Measurements from ENCODE around the gene LEPROT. TPM values are rescaled to one million over a fixed set of nuclear protein-coding genes. Genes with fewer than 3 reads are reported as not detected.

The LEPROT gene
- total RNA-seq, 1 experiment from 2014 or later = 63.1 TPM

- Mint-ChIP-seq H3K4me3 (ENCODE audit: unreplicated experiment) (no peak overlapping the region), H3K9me3 (ENCODE audit: unreplicated experiment) (no peaks in the 10 kb centered on the region), H3K27me3 (ENCODE audit: insufficient read depth, unreplicated experiment) (no peaks in the 10 kb centered on the region), H3K4me1 (ENCODE audit: insufficient read depth, unreplicated experiment) (peaks cover 26% of the 10 kb centered on the region), H3K27ac (ENCODE audit: low read depth, unreplicated experiment) (no peak overlapping the region), H3K36me3 (ENCODE audit: insufficient read depth, unreplicated experiment) (peaks cover 58% of the 10 kb centered on the region)
- intact Hi-C loops (cut with micrococcal nuclease) = loop anchor here (10.0 kb wide), 1 partner anchor 187 kb away; no protein-coding TSS in a partner anchor
- POLR2A ChIA-PET = interaction anchor here (0.6 to 11.4 kb wide), 3 partner anchors 17 to 177 kb away, joined by 3 to 144 read pairs (median 3); partner anchors contain the start of genes LEPR and LEPROT
- TF ChIP-seq CTCF (IDR thresholded peaks at IDR 0.05; ENCODE audit: unreplicated experiment) = no peak
- CTCF ChIA-PET = interaction anchor here (1.2 to 5.4 kb wide), 3 partner anchors 12 to 250 kb away, joined by 3 to 46 read pairs (median 19); no protein-coding TSS in a partner anchor
- BruUV-seq (replicated peaks) = no TSS peak
- no peak for DNase-seq (ENCODE audit: unreplicated experiment)
Measured at GRCh38 chr1:65437616-65438015, 17.1 kb downstream of the LEPROT start.

- Mint-ChIP-seq H3K27ac (ENCODE audit: low read depth, unreplicated experiment) (no peak overlapping the region), H3K4me3 (ENCODE audit: unreplicated experiment) (no peak overlapping the region), H3K9me3 (ENCODE audit: unreplicated experiment) (no peaks in the 10 kb centered on the region), H3K27me3 (ENCODE audit: insufficient read depth, unreplicated experiment) (no peaks in the 10 kb centered on the region), H3K36me3 (ENCODE audit: insufficient read depth, unreplicated experiment) (peaks cover 43% of the 10 kb centered on the region), H3K4me1 (ENCODE audit: insufficient read depth, unreplicated experiment) (peaks cover 15% of the 10 kb centered on the region)
- ChIA-PET CTCF (interaction anchor here (0.6 to 2.2 kb wide), 5 partner anchors 10 to 914 kb away, joined by 3 to 8 read pairs (median 4); no protein-coding TSS in a partner anchor), POLR2A (interaction anchor here (0.7 to 1.2 kb wide), 2 partner anchors 20 to 378 kb away, joined by 4 to 5 read pairs; partner anchors contain the start of genes LEPR and LEPROT)
- intact Hi-C loops (cut with micrococcal nuclease) = no loop called here
- DNase-seq (ENCODE audit: unreplicated experiment) = no peak
- no TSS peak for BruUV-seq (replicated peaks)
- TF ChIP-seq CTCF (IDR thresholded peaks at IDR 0.05; ENCODE audit: unreplicated experiment) = no peak
Measured at GRCh38 chr1:65440322-65440900, 19.9 kb downstream of the LEPROT start.

- no peak overlapping the region for H3K4me3 Mint-ChIP-seq (ENCODE audit: unreplicated experiment)
- peaks cover 10% of the 10 kb centered on the region for H3K4me1 Mint-ChIP-seq (ENCODE audit: insufficient read depth, unreplicated experiment)
- H3K27me3 Mint-ChIP-seq (ENCODE audit: insufficient read depth, unreplicated experiment) = no peaks in the 10 kb centered on the region
- DNase-seq (ENCODE audit: unreplicated experiment) = no peak
- BruUV-seq (replicated peaks) = no TSS peak
- ChIA-PET POLR2A (interaction anchor here (0.7 to 1.2 kb wide), 3 partner anchors 17 to 378 kb away, joined by 3 to 5 read pairs (median 4); partner anchors contain the start of genes LEPR and LEPROT), CTCF (interaction anchor here (0.8 to 2.2 kb wide), 3 partner anchors 10 to 226 kb away, joined by 3 to 8 read pairs (median 4); no protein-coding TSS in a partner anchor)
- peaks cover 38% of the 10 kb centered on the region for H3K36me3 Mint-ChIP-seq (ENCODE audit: insufficient read depth, unreplicated experiment)
- TF ChIP-seq CTCF (IDR thresholded peaks at IDR 0.05; ENCODE audit: unreplicated experiment) = no peak
- intact Hi-C loops (cut with micrococcal nuclease) = no loop called here
- H3K9me3 Mint-ChIP-seq (ENCODE audit: unreplicated experiment) = no peaks in the 10 kb centered on the region
- H3K27ac Mint-ChIP-seq (ENCODE audit: low read depth, unreplicated experiment) = no peak overlapping the region
Measured at GRCh38 chr1:65440915-65441314, 20.4 kb downstream of the LEPROT start.

- no peak for TF ChIP-seq CTCF (IDR thresholded peaks at IDR 0.05; ENCODE audit: unreplicated experiment)
- CTCF ChIA-PET = interaction anchor here (2.2 kb wide), 1 partner anchor 11 kb away, joined by 8 read pairs; no protein-coding TSS in a partner anchor
- H3K4me1 Mint-ChIP-seq (ENCODE audit: insufficient read depth, unreplicated experiment) = peaks cover 6% of the 10 kb centered on the region
Measured at GRCh38 chr1:65441464-65441863, 21.0 kb downstream of the LEPROT start.

More at GRCh38 chr1:65441464-65441863, 21.0 kb downstream of the LEPROT start:
- intact Hi-C loops (cut with micrococcal nuclease) = no loop called here
- no peak for DNase-seq (ENCODE audit: unreplicated experiment)
- BruUV-seq (replicated peaks) = no TSS peak
- H3K27ac Mint-ChIP-seq (ENCODE audit: low read depth, unreplicated experiment) = no peak overlapping the region
- POLR2A ChIA-PET = interaction anchor here (0.7 to 1.2 kb wide), 2 partner anchors 18 to 21 kb away, joined by 3 to 4 read pairs; partner anchors contain the start of genes LEPR and LEPROT
- peaks cover 33% of the 10 kb centered on the region for H3K36me3 Mint-ChIP-seq (ENCODE audit: insufficient read depth, unreplicated experiment)
- no peaks in the 10 kb centered on the region for H3K9me3 Mint-ChIP-seq (ENCODE audit: unreplicated experiment)
- H3K4me3 Mint-ChIP-seq (ENCODE audit: unreplicated experiment) = no peak overlapping the region
- no peaks in the 10 kb centered on the region for H3K27me3 Mint-ChIP-seq (ENCODE audit: insufficient read depth, unreplicated experiment)
